ENCODE measurements around the gene LARGE1.

The LARGE1 gene

DNA sequence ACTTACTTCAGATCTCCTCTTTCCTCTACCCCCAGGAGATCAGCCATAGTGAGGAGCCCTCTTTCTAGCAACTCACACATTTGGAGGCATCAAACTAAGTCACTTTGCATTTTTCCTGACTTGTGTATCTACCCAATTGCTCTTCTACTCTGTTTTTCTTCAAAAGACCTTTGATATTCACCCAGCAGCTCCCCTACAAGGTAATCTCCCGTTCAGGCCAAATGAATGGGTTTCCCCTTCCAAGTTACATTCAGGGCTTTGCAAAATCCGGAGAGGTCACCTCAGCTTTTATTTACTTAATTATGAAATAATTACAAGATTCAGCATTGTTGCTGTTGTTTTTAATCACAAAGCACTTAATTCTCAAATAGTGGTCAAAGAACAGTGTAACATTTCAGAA lies 6.1 kb downstream of the LARGE1 start:
- no peak for DNase-seq

DNA sequence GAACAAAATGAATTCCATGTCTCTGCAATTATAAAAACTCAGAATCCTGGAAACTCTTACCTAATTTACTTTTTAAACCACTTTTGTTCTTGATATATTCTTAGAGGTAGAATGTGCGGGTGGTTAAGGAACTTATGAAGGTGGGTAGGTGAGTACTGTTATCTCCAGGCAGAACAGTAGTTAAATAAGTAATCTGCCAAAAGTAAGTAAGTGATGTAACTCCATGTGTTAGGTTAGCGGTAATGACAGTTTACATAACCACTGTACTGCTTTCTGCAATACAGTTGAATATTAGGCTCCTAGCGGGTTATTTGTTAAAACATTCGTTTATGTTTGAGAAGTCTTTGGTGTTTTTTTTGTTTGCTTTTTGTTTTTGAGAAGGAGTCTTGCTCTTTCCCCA lies 7.1 kb downstream of the LARGE1 start:
- DNase-seq: no peak

DNA sequence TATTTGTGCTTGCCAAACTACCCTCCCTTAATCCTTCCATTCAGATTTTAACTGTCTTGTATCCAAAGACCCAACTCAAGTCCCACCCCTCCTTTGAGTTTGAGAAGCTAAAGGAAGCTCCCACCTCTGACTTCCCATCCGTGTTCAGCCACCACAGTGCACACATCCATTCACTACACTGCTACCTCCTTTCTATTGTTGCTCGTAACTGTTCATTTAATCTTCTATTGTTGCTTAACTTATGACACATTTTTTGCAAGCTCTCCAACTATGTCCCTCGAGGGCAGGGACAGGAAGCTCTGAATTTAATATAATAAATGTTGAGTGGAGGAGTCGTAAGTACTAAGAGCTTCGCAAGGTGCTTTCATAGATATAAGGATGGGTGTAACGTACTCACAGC lies 10.4 kb downstream of the LARGE1 start:
- DNase-seq: no peak

DNA sequence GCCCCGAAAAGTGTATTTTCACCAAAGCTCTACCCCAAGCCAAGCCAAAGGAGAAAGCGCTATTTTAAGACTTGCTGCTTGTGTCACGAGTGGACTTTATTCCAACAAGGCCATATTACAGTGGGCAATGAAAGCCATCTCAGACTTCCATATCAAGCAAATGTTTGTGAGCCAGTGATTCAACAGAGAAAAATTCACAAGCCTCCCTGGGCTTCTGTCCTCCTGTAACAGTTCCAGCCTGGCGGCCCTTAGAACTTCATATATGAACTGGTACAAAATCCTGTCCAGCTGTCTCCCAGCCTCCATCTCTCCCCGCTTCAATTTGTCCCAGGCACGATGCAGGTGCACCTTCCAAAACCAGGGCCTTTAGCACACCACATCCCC lies 11.2 kb downstream of the LARGE1 start:
- DNase-seq: no peak

DNA sequence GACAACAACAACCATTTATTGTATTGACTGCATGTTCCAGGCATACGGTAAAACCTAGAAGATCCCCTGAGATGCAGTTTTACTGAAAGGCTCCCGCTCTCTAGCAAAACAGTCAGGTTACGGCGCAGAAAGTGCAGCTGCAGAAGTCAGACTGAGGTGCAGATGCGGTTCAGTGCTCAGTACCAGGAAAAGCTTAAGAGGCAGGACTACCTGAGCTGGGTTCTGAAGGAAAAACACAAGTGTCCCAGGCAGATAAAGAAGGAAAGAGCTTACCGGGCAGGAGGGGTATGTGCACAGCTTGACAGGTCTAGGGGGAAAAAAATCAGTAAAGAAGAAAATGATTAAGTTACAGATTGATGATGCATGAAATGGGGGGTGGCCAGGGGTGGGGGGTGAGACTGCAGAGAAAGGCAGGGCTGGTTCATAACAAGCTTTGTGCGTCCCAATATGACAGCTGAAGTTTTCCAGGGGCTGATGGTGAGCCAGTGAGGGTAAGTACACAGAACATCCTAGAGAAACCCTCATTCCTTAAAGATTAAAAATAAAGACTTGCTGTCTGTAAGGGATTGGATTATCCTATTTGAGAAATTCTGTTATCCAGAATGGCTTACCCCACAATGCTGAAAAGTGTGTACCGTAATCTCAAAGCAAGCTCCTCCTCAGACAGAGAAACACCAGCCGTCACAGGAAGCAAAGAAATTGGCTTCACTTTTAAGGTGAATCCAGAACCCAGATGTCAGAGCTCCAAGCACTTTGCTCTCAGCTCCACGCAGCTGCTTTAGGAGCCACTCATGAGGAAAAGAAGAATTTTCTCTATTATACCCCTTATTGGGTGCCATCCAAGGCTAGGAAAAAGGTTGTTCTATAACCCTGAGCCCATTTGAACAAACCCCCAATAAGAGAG lies 11.9 kb downstream of the LARGE1 start:
- no peak for DNase-seq

DNA sequence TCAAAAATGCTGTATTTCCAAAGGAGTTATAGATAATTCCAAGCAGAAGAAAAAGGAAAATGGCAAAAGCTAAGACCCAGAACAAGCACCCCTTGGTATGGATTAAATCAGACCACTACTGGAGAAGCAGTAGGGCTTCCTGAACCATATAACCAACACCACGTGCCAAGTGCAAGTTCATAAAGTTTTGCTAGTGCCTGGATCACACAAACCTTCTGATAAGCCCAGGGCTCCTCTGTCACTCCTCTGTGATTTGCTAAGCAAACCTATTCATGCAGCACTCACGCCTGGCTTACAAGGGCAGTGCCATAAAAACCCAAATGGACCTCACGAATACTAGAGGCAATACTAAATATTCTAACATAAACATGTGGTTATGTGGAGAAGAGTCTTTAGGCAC lies 13.3 kb downstream of the LARGE1 start:
- DNase-seq: no peak

DNA sequence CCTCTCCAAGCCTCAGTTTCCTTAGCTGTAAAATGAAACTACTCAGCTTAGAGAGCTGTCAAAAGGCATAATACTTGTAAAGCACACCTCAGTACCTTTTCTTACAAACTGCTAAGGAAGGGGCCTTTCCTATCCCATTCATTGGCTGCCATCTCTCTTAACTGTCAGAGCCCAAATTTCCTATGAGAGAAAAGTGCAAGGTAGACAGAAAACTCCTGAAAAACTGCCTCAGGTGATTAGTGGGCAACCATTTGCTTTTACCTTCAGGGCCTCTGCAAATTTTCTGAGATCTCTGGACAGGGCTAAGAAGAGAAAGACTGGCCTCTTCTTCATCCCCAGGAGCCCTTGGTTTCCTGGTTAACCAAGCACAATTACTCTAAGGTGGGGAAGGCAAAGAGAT lies 13.8 kb downstream of the LARGE1 start:
- DNase-seq: no peak

DNA sequence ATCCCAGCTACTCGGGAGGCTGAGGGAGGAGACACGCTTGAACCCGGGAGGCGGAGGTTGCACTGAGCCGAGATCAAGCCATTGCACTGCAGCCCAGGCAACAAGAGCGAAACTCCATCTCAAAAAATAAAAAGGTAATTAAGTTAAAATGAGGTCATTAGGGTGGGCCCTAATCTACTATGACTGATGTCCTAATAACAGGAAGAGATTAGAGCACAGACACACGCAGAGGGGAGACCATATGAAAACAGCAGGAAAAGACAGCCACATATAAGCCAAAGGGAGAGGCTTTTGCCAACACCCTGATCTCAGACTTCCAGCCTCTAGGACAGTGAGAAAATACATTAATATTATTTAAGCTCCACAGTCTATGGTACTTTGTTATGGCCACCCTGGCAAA lies 17.3 kb downstream of the LARGE1 start:
- no peak for DNase-seq

DNA sequence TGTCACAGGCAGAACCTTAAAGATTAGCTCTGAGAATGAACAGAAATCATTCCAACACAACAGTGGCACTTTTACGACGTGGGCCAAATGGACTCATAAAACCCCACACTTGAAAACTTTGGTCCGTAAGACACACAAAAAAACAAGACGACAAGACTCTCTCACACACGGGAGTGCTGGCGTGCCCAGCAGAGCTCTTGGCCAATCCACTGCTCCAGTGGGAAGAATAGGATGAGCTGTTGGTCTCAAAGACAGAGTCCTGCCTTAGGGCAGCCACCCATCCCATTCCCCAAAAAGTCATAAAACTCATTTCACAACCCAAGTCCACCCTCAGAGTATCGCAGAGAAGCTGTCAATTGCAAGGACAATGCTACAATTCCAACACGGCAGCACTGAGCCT lies 18.2 kb downstream of the LARGE1 start:
- DNase-seq: no peak

DNA sequence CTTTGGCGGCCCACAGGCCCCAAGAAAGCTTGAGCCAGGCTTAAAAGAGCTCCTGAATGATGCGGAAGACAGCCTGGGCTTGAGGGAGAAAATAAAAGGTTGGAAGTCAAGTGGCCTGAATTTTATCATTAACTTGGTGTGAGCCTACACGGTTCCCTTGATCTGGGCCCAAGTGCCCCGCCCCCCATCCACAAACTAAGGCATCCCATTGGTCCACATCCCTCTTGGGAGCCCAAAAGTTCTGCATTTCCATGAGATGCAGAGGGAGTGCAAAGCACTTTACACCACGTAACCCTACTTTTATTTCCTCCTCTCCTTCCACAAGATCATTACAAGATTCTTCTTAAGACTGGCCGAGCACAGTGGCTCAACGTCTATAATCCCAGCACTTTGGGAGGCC lies 22.2 kb downstream of the LARGE1 start:
- no peak for DNase-seq

DNA sequence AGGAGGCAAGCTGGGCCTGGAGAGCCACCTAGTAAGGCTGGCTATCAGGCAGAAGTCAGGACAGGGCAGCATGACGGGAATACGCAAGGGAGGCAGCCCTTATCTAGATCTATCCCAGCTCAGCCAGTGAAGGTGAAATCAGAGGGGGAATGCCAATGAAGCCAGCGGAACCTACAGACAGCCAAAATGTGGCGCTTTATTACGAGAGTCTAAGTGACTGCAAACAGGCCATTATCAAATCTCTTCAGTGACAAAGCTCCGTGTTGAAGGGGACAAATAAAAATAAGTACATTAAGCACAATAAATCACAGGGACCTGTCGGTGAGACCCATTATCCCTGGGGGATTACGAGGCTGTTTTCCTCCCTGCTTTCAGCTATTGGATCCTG lies 22.8 kb downstream of the LARGE1 start:
- no peak for DNase-seq

DNA sequence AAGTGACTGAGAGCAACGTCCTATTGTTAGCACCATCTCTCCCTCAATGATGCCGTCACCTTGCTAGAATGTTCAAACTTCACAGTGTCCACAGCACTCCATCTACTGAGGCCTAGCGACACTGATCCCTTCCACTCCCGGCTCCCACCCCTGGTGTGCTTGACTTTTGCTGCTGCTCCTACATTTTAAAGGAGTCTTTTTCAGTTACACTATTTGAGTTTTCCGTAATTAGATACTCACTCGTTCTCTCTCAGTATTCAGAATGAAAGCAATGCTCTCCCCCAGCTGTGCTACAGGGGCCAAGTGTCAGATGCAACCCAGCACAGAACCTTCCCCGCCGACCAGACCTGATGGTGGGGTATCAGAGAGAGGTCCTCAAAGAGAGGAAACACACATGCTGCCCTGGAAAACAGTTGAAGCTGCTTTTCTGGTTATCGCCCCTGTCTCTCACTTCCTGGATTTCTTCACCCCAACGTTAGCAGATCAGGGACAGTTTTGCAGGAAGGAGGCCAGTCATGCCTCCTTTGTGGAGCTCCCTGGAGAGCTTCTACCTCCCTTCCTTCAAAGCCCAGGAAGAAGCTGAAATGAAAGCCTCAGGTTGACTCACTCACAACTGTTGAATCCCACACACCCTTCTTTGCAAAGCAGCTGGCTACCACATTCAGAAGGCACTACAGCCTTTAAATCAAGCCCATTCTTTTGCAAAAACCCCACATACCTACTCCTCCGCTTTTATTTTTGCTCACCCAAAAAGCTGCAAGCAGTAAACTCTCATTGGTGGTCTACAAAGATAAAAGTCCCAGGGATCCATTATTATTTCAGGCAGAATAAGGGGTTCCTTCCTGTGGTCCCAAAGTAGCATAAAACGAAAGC lies 23.5 kb downstream of the LARGE1 start:
- DNase-seq: peak in 1 of 51 donors; percentile 9

DNA sequence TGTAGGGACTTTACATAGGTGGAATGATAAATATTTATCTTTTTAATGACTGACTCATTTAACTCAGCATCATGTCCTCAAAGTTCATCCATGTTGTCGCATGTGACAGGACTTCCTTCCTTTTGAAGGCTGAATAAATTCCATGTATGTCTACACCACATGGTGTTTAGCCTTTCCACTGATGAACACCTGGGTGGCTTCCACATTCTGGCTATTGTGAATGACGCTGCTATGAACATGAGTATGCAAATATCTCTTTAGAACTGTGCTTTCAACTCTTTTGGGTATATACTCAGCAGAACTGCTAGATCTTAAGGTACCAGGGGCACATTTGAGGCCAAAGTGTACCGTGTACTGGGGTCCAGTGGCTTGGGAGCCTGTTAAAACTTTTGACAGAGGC lies 24.1 kb downstream of the LARGE1 start:
- DNase-seq: no peak

DNA sequence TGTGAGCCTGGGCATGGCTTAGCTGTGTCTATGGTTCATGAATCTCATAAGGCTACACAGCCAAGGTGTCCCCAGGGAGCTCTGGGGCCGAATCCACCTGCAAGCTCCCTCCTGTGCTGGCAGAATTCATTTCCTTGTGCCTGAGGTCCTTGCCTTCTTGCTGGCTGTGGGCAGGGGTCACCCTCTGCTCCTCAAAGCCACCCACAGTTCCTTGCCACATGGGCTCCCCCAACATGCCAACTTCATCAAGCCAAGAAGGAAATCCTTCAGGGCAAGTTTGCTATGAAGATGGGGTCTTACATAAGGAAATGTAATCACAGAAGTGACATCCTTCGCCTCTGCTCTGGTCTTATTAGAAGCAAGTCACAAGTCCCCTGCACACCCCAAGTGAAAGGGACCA lies 24.8 kb downstream of the LARGE1 start:
- no peak for DNase-seq

DNA sequence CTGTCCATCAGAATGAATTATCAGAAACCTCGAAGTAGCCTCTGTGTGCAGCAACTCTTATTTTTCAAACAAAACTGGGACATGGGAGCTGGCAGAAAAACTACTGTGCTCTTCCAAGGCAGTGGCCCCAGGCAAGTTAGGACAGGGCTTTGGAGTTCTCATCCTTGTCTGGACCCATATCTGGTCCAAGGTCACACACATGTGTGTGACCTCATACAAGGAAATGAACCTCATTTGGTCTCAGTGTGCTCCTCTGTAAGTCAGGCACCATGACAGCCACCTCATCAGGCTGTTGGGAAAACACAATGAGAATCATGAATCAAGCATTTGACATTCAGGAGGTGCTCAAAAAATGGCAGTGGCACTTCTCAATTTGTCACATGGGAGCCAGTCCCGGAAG lies 25.8 kb downstream of the LARGE1 start:
- DNase-seq: no peak

DNA sequence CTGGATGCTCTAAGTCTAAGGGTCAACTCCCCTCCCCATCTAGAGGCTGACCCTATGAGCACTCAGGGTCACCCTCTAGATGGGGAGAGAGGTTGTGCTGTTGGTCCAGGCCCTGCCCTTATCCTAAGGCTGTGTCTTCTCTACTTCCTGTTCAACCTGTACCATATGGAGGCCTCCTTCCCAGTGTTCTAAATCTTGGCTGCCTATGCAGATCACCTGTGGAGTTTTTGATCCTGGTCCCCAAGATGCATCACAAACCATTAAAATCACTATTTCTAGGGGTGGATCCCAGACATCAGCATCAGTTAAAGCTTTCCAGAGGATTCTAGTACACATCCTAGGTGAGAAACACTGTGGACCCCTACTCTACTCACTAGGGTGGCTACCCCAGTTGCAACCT lies 26.2 kb downstream of the LARGE1 start:
- DNase-seq: no peak

DNA sequence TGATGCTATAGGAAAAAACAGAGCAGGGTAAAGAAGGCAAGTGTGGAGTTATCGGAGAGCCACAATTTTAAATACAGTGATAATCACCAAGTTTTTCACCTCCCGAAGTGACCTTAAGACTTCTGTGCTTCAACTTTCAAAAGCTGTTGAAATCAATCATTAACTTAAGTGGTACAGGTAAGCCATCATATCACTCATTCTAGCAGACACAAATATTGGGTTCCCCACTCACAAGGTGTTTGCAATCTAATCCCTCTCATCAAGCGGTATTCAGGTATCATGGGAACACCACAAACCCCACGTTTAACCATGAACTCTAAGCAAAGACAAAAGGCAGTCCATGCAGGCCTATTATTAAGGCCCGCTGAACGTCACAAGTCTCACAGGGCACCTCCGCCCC lies 26.8 kb downstream of the LARGE1 start:
- DNase-seq: no peak

DNA sequence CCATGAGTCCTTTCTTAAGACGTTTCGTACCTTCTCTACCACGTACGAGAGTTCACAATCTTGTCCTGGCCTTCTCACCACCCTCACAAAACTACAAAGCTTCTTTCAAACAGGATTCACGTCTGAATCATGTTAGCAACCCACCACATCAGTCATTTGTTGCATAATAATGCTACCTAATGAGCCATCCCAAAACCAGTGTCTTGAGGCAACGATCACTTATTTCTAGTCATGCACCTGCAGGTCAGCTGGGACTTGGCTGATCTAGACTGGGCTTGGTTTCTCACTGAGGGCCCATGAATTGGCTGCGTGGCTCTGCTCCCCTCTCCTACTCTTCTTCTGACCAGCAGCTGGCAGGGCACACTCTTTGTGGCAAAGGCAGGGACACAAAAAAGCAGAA lies 28.3 kb downstream of the LARGE1 start:
- no peak for DNase-seq

DNA sequence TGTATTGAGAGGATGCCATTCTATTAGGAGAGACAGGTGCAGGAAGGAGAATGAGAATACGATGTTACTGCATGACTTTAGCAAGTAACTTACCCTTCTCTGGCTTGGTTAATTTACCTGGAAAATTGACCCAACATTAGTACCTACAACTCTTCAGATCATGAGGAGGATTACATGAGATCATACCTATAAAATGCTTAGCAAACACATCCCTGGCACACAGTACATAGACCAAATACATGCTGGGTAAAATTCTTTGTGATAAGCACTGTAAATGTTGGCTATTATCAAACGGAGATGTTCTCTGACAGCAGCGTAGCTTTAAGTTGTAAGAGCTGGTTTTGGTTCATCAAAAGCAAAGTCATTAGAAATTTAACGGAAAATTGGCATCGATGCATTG lies 28.8 kb downstream of the LARGE1 start:
- DNase-seq: no peak

DNA sequence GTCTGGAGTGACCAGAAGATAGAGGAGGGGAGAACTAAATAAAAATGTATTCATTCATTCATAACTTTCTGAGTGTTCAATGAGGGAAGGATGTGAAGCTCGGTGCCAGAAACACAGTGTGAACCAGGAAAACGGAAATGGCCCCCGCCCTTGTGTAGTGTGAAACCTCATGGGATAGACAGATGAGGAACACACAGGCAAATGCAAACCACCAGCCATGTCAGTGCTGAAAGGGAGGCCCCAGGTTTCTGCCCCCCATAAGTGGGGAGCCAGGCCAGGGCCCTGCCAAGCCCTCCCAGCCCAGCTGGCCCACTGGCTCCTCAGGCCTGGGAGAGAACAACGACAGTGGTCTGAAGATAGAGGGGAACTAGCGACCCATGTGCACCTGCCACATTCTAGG lies 30.5 kb downstream of the LARGE1 start:
- DNase-seq: no peak

DNA sequence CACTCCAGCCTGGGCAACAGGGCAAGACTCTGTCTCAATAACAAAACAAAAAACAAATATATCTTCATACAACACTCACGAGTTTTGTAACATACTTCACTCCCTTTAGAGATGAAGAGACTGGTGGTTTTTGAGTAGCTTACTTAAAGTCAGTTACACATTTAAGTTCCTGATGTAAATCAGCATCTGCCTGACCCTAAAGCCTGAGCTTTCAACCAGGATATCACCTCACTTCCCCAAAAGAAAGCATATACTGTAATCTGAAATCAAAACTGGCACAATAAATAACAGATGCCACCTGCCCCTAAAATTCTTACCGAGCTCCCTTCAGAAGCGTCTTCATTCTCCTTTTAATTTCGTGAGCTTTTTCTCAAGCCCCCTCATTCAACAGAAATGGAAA lies 31.5 kb downstream of the LARGE1 start:
- no peak for DNase-seq

DNA sequence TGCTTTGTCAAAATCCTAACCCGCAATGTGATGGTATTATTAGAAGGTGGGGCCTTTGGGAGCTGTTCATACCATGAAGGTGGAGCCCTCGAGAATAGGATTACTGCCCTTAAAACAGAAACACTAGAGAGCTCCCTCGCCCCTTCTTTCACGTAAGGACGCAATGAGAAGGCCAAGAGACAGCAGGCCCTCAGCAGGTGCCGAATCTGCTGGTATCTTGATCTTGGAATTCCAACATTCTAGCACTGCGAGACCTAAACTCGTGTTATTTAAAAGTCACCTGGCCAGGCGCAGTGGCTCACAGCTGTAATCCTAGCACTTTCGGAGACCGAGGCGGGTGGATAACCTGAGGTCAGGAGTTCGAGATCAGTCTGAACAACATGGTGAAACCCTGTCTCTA lies 33.1 kb downstream of the LARGE1 start:
- no peak for DNase-seq

DNA sequence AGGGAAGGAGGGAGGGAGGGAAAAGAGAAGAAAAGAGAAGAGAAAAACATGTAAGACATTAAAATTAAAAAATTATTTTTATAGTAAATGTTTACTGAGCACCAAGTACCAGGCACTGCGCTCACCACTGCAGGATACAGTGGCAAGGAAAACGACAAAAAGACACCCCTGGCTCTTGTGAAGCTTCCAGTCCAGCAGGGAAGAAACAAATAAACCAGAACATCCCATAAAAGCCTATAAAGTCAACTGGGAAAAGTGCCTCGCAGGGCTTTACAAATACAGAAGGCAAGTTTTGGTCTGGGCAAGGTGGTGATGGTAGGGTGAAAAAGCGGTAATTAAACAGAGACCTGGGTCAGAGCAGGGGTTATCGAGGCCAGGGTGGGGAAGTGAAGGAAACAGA lies 33.6 kb downstream of the LARGE1 start:
- DNase-seq: no peak

All from hypothalamus (tissue), 51 donors.